ENCODE data around the gene CLASRP.

DNA sequence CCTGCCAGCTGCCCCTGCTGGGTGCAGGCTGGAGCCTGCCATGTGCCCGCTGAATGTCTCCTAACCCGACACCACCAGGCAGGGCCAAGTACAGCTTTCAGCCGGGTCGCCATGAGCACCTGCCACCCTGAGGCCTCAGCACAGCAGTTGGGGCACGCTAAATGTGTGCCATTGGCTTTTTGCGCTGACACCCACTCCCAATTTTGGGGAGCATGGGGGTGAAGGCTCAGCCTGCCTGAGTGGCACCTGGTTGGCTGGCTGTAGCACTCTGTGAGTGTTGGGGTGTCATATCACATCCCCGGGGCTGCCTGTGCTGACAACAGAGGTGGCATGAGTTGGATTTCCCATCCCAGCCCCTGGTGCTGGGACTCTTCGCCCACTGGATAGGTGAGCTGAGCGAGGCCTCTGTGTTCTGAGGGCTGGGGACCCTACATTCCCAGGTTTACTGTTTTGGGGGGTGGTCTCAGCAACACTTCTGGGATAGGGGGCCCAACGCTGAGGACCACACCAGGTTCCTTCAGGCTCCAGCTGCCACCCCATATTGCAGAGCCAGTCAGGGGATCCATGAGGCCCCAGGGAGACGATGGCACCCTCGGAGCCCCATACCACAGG, 44.8 kb upstream of the CLASRP start:
- TF ChIP-seq, protein P1, sequence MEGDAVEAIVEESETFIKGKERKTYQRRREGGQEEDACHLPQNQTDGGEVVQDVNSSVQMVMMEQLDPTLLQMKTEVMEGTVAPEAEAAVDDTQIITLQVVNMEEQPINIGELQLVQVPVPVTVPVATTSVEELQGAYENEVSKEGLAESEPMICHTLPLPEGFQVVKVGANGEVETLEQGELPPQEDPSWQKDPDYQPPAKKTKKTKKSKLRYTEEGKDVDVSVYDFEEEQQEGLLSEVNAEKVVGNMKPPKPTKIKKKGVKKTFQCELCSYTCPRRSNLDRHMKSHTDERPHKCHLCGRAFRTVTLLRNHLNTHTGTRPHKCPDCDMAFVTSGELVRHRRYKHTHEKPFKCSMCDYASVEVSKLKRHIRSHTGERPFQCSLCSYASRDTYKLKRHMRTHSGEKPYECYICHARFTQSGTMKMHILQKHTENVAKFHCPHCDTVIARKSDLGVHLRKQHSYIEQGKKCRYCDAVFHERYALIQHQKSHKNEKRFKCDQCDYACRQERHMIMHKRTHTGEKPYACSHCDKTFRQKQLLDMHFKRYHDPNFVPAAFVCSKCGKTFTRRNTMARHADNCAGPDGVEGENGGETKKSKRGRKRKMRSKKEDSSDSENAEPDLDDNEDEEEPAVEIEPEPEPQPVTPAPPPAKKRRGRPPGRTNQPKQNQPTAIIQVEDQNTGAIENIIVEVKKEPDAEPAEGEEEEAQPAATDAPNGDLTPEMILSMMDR (IDR thresholded peaks at IDR 0.05; ENCODE audit: low read depth, low read length) = no peak
- TF ChIP-seq EZH2phosphoT487 (IDR thresholded peaks at IDR 0.05; ENCODE audit: low read depth) = no peak
